Measurements from ENCODE around the gene STARD10.
A peak's percentile ranks its signal among the peaks of the same experiment; 100 is the strongest.

The STARD10 gene

DNA sequence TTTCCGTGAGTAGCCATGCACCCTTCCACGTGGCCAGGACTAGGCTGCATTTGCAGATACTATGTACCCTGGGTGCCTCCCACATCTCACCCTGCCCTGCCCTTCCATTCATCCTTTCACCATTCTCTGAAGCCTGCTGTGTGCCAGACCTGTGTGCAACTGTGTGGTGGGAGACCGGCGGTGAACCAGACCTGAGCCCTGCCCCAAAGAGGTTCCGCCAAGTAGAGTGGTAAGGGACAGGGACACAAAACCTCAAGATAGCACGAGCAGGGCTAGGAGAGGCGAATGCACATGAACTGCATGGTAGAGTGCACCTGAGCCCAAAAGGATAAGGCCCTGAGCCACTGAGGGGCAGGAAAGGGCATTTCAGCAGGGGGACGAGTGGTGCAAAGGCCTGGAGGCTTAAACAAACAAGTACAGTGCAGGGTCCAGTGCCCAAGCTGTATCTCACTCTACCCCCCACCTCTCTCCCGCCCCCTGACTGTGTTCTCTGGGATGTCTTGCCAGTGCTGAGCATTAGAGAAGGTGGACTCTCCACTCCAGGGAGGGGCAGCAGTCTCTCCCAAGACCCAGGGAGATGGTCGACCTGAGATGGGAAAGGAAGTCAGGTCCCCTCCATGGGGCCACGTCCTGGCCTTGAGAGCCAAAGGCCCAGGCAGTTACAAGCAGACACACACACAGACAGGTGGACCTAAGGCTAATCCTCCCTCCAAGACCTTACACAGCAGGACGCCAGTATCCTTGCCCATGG, 27.5 kb downstream of the STARD10 start:
- no peak for DNase-seq

DNA sequence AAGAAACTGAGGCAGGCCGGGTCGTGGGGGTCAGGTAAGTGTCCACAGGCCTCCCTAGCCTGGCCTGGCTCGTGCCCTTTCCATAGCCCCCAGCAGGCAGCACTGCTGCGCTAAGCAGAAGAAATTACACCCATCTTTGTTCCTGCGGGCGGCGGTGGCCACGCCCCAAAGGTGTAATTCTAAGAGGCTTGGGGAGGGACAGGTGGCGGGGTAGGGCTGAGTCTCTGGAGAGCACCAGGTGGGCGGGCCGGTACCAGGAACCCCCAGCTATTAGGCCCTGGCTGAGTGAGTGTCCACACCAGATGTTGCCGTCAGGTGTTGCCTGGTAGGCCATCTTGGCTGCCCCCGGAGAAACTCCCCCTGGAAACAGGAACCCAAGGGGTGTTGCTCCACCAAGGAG, 29.3 kb downstream of the STARD10 start:
- no peak for DNase-seq

DNA sequence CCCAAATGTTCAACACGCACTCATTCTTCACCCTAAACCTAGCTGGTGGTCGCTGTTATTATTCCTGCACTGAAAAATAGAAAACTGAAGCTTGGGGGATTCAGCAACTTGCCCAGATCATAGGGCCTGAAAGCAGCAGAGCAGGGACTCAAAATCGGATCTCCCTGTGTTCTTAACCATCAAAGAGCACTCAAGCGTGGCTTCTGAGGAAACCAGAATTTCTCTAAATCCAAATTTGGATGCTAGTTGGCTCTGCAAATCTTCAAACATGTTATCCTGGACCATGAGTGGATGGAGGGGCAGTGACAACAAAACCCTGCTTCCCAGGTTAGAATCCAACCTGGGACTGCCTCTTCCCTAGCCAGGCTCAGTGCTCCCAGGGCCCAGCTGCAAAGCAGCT, 30.0 kb downstream of the STARD10 start:
- no peak for DNase-seq

DNA sequence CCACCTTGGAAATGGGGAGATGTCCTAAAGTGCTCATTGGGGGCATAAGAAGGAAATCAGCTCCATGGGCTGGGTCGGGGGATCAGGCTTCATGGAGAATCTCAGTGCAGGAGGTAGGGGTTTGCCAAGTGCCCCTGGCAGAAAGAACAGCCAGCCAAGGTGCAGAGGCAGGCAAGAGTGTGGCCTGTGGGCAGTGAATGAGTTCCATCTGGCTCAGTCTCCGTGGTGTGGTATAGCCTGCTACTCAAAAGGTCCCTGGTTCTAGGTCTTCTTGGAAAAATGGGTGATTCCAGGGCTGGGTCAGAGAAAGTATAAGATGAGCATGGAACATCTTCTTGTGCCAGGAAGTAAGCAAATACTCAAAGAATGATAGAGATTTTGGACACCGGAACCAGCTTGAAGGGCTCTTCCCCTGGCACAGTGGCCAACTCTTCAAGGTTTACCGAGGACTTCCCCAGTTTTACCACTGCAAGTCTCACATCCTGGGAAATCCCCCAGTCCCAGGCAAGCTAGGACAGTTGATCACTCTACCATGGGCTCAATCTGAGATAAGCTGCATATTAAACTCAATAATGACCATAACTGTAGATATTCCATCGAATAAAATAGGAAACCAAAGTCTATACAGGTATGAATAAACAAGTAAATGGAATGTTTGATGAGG, 31.1 kb downstream of the STARD10 start:
- DNase-seq, result no peak

DNA sequence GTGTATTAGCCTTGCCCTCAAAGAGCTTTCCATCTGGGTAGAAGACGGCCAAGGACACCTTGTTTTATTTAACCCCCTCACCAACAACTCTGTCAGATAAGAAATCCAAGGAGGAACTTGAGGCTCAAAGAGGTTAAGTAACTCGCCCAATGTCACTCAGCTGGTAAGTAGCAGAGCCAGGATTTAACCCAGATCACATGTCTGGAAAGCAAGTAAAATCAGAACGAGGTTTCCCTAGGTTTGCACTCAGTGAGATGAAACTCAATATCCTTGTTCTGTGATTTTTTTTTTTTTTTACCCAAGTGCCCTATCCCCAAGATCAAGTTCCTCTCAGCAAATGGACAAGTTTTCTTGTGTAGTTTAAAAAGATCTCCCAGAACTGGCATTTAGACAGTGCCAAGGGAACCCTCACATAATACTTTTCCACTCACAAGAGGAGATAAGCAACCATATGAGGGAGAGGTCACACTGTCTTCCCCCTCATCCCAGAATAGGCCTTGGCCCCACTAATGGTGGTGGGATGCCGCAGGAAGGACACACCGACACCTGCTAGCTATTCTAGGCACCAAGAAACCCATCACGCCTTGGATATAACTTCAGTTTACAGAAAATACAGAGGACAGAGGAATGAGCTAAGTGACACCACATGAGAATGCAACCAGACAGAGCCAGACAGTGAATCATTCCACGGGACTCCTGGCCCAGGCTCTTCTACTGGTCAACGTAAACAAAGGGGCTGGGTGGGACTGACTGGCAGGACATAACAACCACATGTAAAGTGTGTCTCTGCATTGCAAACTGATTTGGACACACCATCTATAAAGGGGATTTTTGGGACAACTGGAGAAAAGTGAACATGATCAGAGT, 33.1 kb downstream of the STARD10 start:
- no peak for DNase-seq

DNA sequence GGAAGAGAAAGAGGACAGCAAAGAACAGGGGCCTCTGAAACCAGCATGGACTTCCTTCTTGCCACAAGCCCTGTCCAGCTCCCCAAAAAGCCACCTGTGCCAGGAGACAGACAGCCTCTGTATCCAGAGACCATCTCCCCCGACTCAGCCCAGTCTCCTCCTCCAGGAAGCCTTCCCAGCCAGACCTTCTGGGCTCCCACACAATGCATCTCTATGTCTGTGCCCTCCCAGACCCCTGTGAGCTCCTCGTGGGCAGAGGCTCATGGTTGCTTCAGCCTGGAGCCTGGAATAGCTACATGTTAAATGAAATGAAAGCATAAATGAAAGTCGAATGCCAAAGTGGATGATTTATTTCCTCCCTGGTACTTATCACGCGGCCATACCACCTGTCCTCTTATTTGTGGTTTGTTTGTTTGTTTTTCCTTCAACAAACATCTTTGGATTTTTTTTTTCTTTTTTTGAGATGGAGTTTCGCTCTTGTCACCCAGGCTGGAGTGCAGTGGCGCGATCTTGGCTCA, 34.3 kb downstream of the STARD10 start:
- DNase-seq, result no peak

DNA sequence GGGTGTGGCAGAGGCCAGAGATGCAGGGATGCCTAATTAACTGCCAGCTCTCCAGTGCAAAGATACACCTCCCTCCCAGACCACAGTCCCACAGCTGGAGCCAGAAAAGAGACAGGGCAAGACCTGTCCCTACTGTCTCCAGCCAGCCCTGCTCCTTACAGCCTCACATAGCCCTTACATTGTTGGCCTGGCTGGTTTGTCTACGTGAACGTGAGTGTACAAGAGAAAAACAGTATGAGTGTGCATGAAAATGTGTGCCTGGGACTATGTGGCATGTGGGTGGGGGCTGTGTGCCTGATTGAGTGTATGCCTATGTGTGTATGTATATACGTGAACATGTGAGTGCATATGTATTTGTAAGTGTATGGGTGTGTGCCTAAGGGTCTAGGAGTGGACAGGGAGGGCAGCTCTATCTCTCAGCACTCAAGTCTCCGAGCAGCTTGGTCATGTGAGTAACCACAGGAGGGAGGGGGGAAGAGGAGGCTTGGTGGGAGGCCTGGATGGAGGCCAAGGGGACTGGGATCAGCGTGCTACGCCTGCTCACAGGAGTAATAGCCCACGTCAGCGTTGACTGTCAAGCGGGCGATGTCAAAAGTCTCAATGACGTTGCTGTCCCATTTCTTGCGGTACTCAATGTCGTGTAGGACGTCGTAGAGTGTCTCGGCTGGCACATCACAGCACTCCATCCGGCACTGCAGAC, 35.0 kb downstream of the STARD10 start:
- DNase-seq, result peak in 9 of 51 donors; percentile 15 to 56 (median 32)

DNA sequence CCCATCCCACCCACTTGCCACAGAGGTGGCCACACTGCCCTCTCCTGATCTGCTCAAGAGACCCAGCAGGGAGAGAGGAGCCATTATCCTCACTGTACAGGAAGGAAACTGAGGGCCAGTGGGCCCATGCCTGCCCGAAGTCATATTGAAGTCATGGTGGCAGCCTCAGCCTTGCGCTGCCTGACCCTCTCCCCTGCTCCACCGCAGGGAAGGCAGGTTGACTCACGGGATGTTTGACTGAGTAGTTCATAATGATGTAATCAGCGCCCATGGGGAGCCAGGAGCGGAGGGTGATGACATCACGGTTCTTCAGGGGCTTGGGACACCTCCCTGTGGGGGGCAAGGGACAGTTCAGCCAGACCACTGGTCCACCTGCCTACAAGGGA, 35.5 kb downstream of the STARD10 start:
- no peak for DNase-seq

DNA sequence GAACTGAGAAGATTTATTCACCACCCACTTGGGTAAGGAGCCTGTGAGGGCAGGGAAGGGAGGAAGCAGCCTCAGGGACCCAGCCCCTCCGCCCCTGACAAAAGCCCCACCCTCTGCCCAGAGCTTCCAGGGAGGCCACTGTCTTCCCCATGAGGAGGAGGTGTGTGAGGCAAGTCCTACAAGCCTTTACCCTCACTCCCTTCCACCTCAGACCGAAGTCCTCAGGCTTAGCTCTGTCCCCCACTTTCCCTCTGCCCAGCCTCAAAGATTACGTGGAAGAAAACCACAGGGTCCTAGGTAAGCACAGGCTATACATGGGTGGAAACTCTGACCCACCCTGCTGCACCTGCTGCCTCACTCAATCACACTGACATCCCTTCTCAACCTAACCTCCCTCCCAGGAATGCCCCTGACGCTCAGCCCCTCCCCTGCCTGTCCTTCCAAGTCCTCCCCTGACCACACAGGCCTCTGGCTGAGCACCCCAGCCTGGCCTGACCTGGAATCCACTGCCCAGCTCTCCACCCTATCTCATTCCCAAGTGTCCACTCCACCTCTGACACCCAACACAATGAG, 38.0 kb downstream of the STARD10 start:
- DNase-seq, result no peak

DNA sequence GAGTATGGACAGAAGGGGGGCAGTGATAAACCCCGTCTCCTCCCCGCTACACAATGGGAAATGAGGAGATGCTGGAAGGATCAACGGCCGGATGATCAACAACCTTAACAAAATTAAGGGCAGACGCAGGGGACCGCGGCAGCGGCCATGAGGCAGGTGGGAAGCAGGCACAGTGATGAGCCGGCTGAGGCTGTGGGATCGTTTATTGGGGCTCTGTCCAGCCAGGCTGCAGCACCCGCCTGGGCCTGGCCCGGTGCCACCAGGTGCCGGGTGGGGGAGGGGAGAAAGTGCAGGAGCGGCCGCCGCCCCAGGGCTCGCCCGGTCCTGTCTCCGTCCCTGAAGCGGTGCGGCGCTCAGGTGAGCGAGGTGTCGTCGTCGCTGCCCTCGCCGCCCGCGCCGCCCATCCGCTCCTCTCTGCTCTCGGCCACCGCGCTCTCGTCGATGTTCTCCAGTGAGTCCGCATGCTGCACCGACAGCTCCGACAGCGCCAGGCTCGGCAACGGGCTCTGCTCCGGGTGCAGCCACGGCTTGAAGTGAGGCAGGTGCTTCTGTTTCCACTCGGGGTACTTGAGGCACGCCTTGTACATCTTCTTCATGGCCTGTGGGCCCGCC, 39.2 kb downstream of the STARD10 start:
- no peak for DNase-seq

DNA sequence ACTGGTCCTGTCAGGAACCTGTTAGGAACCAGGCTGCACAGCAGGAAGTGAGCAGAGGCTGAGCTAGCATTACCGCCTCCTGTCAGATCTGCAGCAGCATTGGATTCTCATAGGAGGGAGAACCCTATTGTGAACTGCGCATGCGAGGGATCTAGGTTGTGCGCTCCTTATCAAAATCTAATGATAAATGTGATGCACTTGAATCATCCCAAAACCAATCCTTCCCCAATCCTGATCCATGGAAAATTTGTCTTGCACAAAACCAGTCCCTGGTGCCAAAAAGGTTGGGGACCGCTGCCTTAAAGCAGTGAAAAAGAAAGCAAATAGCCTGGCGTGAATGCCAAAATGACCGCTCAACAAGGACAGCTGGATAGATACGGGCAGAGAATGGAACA, 39.7 kb downstream of the STARD10 start:
- DNase-seq, result no peak

DNA sequence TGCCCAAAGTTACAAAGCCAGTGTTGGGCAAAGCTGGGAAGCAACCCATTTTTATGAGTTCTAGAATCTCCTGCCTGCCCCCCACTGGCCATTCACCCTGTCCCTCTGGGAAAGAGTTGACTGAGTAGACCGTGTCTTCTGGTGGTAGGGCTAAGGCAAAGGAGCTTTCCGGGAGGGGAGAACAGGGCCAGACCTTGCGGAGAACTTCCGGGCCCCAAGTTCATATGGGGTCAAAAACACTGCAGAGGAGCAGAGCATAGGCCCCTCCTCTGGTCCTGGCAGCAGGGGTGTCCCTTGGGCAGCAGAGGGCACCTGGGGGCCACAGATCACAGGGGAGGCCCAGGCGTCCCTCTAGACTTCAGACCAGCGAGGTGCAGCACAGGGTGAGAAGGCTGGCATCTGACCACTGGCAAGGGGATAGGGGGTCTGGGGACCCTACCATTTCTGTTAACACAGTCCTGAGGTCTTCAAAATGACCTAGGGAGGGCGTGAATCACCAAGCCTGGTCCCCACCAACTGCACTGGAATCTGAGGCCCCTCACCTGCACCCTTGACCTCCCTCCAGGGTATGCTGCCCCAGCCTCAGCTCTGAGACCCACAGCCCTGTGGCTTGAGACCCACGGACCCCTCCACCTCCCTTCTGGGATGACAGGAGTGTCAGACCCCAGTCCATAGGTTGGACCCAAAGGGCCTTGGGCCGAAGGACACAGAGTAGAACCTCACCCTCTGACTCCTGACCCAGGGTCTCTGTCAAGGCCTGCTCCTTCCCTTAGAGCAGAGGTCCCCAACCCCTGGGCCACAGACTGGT, 40.3 kb downstream of the STARD10 start:
- peak in 10 of 51 donors; percentile 17 to 66 (median 51) for DNase-seq

DNA sequence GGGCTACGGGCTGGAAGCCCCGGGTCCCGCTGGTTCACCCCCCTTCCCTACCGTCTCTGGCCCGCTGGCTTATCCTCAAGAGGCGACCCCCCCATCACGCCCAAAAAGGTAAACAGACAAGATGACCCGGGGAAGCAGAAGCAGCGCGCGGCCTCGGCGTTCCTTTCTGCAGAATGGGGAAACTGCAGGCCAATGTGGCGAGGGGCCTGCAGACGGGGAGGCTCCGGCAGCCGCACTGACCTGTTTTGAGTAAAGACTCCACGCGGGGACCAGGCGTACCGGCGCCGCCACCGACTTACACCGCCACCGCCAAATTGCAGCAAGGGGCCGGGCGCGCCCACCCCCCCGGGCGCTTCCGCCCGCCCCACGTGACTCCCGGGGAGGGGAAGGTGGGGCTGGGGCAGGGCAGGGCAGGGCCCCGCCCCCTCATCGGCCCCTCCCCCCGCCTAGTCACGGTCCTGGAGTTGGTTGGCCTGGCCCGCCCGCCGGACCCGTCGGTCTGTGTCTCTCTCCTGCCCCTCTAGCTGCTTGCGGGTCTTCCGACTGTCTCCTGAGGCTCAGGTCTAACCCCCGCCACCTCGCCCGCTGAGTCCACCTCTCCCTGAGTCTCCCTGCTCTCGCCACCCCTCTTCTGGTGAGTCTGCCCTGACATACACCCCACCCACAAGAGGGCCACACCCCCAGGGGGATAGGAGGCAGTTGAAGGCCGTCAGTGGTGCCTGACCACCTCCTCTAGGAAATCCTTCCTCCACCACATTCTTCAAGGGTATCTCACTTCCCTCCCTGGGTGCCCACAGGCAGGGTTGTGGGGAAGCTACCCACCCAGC, 41.5 kb downstream of the STARD10 start, which contains the start of gene ARAP1:
Gene ARAP1 (minus strand): TSS at position 321 of the 827 bp plus-strand sequence. CDS start 25,280 bp downstream, outside the sequence.
- peak in 44 of 51 donors; percentile 36 to 86 (median 64) for DNase-seq

DNA sequence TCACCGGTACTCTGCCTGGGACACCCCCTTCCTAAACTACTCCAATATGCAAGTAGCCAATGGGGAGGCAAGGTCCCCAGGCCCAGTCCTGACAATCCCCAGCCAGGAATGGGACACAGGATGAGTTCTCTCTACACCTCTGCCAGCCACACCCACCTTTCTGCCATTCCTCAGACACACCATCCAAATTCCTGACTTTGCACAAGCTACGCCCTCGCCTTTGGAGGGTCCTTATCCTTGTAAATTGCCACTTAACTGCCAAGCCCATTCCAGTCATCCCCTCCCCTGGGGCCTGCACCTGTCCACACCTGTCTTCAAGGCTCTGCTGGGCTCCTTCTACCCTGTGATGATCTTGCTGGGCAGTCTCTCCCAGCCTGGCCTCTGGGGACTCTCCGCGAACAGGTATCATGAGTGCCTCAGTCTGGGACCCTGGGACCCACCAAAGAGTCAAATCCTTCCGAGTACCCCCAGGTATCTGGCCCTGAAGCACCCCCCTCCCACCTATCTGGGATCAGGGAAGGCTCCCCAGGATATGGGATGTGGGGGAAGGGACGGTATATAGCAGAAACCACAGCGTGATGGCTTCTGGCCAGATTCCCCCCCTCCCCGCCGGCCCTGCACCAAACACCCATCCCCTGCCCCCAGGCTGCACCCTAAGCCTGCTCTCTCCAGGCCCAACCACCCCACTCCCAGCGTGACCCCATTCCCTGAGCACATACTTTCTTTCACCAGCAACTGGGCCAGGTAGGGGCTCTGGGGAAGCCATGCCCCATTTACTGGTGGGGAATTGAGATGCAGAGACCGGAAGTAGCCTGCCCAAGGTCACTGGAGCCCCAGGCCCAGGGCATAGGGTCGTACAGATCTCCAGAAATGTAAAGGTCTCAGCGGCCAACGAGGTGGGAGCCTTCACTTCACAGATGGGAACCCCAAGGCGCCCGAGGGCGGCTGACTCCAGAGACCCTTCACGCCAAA, 42.4 kb downstream of the STARD10 start:
- DNase-seq, result peak in 1 of 51 donors; percentile 16

DNA sequence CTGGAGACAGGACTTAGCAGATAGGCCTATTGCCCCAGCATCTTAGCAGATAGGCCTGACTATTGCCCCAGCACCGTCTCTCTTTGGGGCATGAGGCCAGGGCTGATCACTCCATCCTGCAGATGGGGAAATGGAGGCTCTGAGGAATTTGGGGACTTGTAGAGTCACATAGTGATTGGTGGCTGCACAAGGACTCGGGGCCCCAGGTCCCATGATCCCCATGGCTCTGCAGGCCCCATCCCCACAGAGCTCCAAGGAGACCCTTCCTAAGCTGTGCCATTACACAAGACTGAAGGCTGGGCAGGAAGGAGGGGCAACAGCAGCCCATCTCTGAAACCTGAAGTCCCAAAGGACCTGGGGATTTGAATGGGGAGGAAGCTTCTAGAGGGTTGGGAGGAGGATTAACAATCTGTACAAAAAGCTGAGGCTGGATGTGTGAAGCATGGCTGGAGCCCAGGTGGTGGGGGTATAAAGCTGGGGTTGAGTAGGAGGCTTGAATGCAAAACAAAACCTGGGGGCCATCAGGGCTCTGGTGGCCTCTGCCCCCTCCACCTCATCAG, 43.2 kb downstream of the STARD10 start:
- DNase-seq, result no peak

DNA sequence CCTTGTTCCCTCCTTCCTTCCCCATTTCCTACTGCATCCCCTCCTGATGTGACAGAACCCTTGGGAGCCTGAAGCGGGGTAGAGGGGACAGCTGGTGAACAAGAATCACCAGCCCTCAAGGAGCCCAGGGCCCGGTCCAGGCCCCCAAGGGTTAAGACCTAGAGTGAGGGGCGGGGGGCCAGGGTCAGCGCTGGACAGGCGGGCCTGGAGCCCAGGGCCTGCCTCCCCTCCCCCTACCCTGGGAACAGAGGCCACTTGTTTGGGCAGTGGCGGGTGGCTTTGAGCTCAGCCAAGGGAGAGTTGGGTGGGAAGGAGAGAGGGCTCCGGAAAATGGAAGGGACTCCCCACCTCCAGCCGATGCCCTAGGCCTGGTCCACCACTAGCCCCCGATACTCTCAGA, 43.8 kb downstream of the STARD10 start:
- peak in 42 of 51 donors; percentile 12 to 85 (median 68) for DNase-seq

DNA sequence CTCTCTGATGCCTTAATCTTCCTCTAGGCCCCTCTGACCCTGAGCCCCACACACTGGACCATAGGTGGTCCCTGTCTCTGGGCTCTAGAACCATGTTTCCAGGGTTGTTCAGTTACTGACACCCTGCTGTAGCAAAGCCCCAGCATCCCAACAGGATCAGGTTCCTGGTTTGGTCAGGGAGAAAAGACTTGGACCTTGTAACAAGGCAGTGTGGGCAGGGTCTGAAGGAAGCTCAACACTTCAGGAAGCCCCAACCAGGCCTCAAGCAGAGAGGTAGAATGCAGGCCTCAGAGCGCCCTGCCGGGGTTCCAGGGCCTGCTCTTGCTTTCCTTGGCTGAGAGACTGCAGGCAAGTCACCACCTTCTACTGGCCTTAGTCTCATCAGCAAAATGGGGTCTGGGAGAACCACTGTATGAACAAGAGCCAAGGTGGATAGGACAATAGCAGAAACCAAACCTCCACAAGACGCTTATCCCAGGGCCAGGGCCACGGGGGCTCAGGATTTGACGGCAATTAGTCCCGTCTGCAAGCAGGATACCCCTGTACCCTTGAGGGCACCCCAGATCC, 46.5 kb downstream of the STARD10 start:
- no peak for DNase-seq

Measured in hypothalamus (tissue), 51 donors.